Spleen (tissue), 11 donors: ENCODE data around the gene MAPKBP1. TPM values are rescaled to one million over a fixed set of nuclear protein-coding genes. Genes with fewer than 3 reads are reported as not detected.

Source experiments
- DNase-seq: peaks from one replicate; pipeline ENCODE4 v3.0.0-alpha.2; 2020
- H3K27ac ChIP-seq, 8 donors: fragments of 200-600 bp; sonication (generic) in 7 of 8; 1 replicate in 4 of 8; 2 replicates in 4 of 8; pipeline versions ENCODE4 v1.5.0 to v1.8.0; 2016 to 2021; ENCODE audit warnings: inconsistent platforms in 4 of 8, mild to moderate bottlenecking in 4 of 8, moderate library complexity in 1 of 8
- H3K27me3 ChIP-seq, 7 donors: fragments of 200-600 bp; sonication (generic) in 6 of 7; replicated peaks in 1 of 7; 1 replicate in 4 of 7; 2 replicates in 3 of 7; pipeline versions ENCODE4 v1.5.0 to v1.8.0; 2016 to 2021; ENCODE audit warnings: inconsistent platforms in 3 of 7, mild to moderate bottlenecking in 1 of 7
- H3K36me3 ChIP-seq, 6 donors: fragments of 200-600 bp; sonication (generic) in 5 of 6; 1 replicate in 4 of 6; 2 replicates in 2 of 6; pipeline versions ENCODE4 v1.5.0 to v1.8.0; 2016 to 2021; ENCODE audit warnings: inconsistent platforms in 2 of 6
- H3K4me1 ChIP-seq, 6 donors: fragments of 200-600 bp; sonication (generic) in 5 of 6; 1 replicate in 3 of 6; 2 replicates in 3 of 6; pipeline versions ENCODE4 v1.5.0 to v1.8.0; 2016 to 2021; ENCODE audit warnings: inconsistent platforms in 3 of 6
- H3K4me3 ChIP-seq, 8 donors: fragments of 200-600 bp; sonication (generic) in 7 of 8; 1 replicate in 4 of 8; 2 replicates in 4 of 8; pipeline versions ENCODE4 v1.5.0 to v1.8.0; 2016 to 2021; ENCODE audit warnings: inconsistent platforms in 4 of 8, mild to moderate bottlenecking in 4 of 8, moderate library complexity in 2 of 8
- H3K9me3 ChIP-seq, 8 donors: fragments of 200-600 bp; sonication (generic) in 7 of 8; 1 replicate in 4 of 8; 2 replicates in 4 of 8; pipeline versions ENCODE4 v1.5.0 to v1.8.0; 2016 to 2021; ENCODE audit warnings: inconsistent platforms in 4 of 8
- CTCF ChIP-seq, 11 experiments: fragments of 200-600 bp in 7 of 11; fragments of 450-650 bp in 4 of 11; sonication (generic) in 4 of 11; IDR thresholded peaks in 8 of 11; conservative IDR thresholded peaks in 3 of 11; 1 replicate in 7 of 11; 2 replicates in 4 of 11; pipeline versions ENCODE4 v1.4.0 to v1.8.0; 2016 to 2021; ENCODE audit warnings: antibody characterized with exemption in 11 of 11, inconsistent platforms in 4 of 11, mild to moderate bottlenecking in 1 of 11
- POLR2A ChIP-seq, 3 donors: fragments of 450-650 bp; IDR thresholded peaks; one replicate each; pipeline ENCODE4 v1.5.1; 2017; ENCODE audit warnings: antibody characterized with exemption in 3 of 3, mild to moderate bottlenecking in 1 of 3
- POLR2AphosphoS5 ChIP-seq, 3 donors: sonication (generic); formaldehyde crosslinking; IDR thresholded peaks; one replicate each; pipeline ENCODE4 v1.5.1; 2017; ENCODE audit warnings: antibody characterized with exemption in 3 of 3
- WGBS, 5 donors: extraction: QIAGEN DNeasy Blood & Tissue Kit in 3 of 5; methylation state at CpG; one replicate each; pipeline versions ENCODE4 v1.1.5 to v1.1.7; 2013 to 2018; 5-methylcytosine and 5-hydroxymethylcytosine counted together
- intact Hi-C: fragments of 100-400 bp; cut with DNase I; formaldehyde crosslinking; loops from one replicate; pipeline ENCODE4 v1.15.0; 2023; ENCODE audit warnings: low total_unique reads
- polyA plus RNA-seq, 3 donors: library from polyadenylated mRNA; stranded (reverse); fragments of 200-250 nt; gene quantifications; one replicate each; pipeline ENCODE4 v1.2.1, GENCODE V29; 2013
- total RNA-seq, 7 donors: library from RNA; depleted of rRNA in 3 of 7; stranded (reverse); fragments of >200 nt in 3 of 7; fragmentation: NEBNext Ultra II Directional in 4 of 7; extraction: Animal tissue kit (Norgen Biotek cat#: 25700) in 4 of 7; gene quantifications; one replicate each; pipeline versions ENCODE4 v1.1.0 to v1.2.1, GENCODE V29; 2016 to 2021
- donor health status: healthy with polysubstance abuse.
- donor health status: DM: no; HTN: no; CAD: no; lungs with moderate emphysema.
- donor health status: DM: no; HTN: no; CAD: no.
- donor health status: Bipolar disorder and iron deficiency.
- donor health status: healthy.
- donor health status: DM: no; HTN: no; CAD: no.
- donor health status: DM: yes; HTN: yes; CAD: no.

The MAPKBP1 gene
- total and polyA plus RNA-seq, 10 donors, result 2.4 to 44.5 (median 26.0) TPM

- no peak for TF ChIP-seq CTCF (IDR thresholded peaks at IDR 0.05 in 8 of 11, conservative IDR thresholded peaks at IDR 0.05 in 3 of 11)
- TF ChIP-seq POLR2A (IDR thresholded peaks at IDR 0.05), result no peak
- no peak for TF ChIP-seq POLR2AphosphoS5 (IDR thresholded peaks at IDR 0.05)
- Histone ChIP-seq H3K27me3 (no peaks in the 10 kb centered on the region), H3K4me3 (no peak overlapping the region), H3K4me1 (peaks cover 0 to 26% (median 9%) of the 10 kb centered on the region in 6 donors), H3K36me3 (peaks cover 0 to 88% (median 16%) of the 10 kb centered on the region in 6 donors), H3K9me3 (no peaks in the 10 kb centered on the region), H3K27ac (no peak overlapping the region)
- intact Hi-C loops, result no loop called here
- WGBS, 5 donors, result 93 to 99% (median 93%) methylated on average over 10 to 23 of the region's 23 CpGs
- DNase-seq, result no peak
Measured at GRCh38 chr15:41836713-41837454, 62.6 kb downstream of the MAPKBP1 start.

- no peak within 1 kb of the TSS for H3K4me3 ChIP-seq
- 85 to 95% (median 90%) methylated on average over 6 of the region's 6 CpGs for WGBS, 5 donors
- no peaks in the 10 kb centered on the region for H3K27me3 ChIP-seq
- H3K36me3 ChIP-seq, result peaks cover 0 to 97% (median 21%) of the 10 kb centered on the region in 6 donors
- no peak for DNase-seq
- peaks cover 0 to 10% (median 0%) of the 10 kb centered on the region in 6 donors for H3K4me1 ChIP-seq
- TF ChIP-seq POLR2A (IDR thresholded peaks at IDR 0.05), result no peak
- TF ChIP-seq CTCF (IDR thresholded peaks at IDR 0.05 in 8 of 11, conservative IDR thresholded peaks at IDR 0.05 in 3 of 11), result no peak
- TF ChIP-seq POLR2AphosphoS5 (IDR thresholded peaks at IDR 0.05), result no peak
- intact Hi-C loops, result no loop called here
- no peaks in the 10 kb centered on the region for H3K9me3 ChIP-seq
- no peak within 1 kb of the TSS for H3K27ac ChIP-seq
Measured at GRCh38 chr15:41838400-41838897, 64.2 kb downstream of the MAPKBP1 start, which contains the start of gene PLA2G4B. Gene PLA2G4B, plus strand, starts transcription at chr15:41838847. Its CDS starts 67 bp downstream, at chr15:41838914.

- Histone ChIP-seq H3K36me3 (peaks cover 0 to 99% (median 31%) of the 10 kb centered on the region in 6 donors), H3K4me1 (no peaks in the 10 kb centered on the region), H3K9me3 (no peaks in the 10 kb centered on the region), H3K27me3 (no peaks in the 10 kb centered on the region), H3K4me3 (no peak overlapping the region), H3K27ac (no peak overlapping the region)
- intact Hi-C loops, result no loop called here
- no peak for DNase-seq
- WGBS, 5 donors, result 88 to 98% (median 96%) methylated on average over 16 of the region's 16 CpGs
- TF ChIP-seq POLR2AphosphoS5 (IDR thresholded peaks at IDR 0.05) (no peak), CTCF (IDR thresholded peaks at IDR 0.05 in 8 of 11, conservative IDR thresholded peaks at IDR 0.05 in 3 of 11) (no peak), POLR2A (IDR thresholded peaks at IDR 0.05) (no peak)
Measured at GRCh38 chr15:41839781-41840491, 65.7 kb downstream of the MAPKBP1 start.

- Histone ChIP-seq H3K9me3 (no peaks in the 10 kb centered on the region), H3K4me3 (no peak overlapping the region), H3K4me1 (no peaks in the 10 kb centered on the region), H3K36me3 (peaks cover 0 to 99% (median 39%) of the 10 kb centered on the region in 6 donors), H3K27me3 (no peaks in the 10 kb centered on the region), H3K27ac (no peak overlapping the region)
- TF ChIP-seq POLR2AphosphoS5 (IDR thresholded peaks at IDR 0.05) (no peak), CTCF (IDR thresholded peaks at IDR 0.05 in 8 of 11, conservative IDR thresholded peaks at IDR 0.05 in 3 of 11) (no peak), POLR2A (IDR thresholded peaks at IDR 0.05) (no peak)
- WGBS, 5 donors, result 85 to 97% (median 93%) methylated on average over 15 of the region's 15 CpGs
- intact Hi-C loops, result no loop called here
- no peak for DNase-seq
Measured at GRCh38 chr15:41840673-41841072, 66.4 kb downstream of the MAPKBP1 start.
